Stimulated activated CD8-positive, alpha-beta memory T cell treated with anti-CD3 and anti-CD28 coated beads, Interleukin-7, amount 100 ng/mL, for 4 hours (primary cell): Measurements from ENCODE around the gene AP2M1.
A peak's percentile ranks its signal among the peaks of the same experiment; 100 is the strongest.
"Not testable (repeated sequence)": the region's sequence is repeated elsewhere in the genome, so short reads cannot be mapped to it uniquely, and the experiment has no call there.

Experiments used
- DNase-seq, 2 donors: peaks; one replicate each; pipeline ENCODE4 v3.0.0-alpha.2; 2020; ENCODE audit warnings: low read depth in 2 of 2

The AP2M1 gene

DNA sequence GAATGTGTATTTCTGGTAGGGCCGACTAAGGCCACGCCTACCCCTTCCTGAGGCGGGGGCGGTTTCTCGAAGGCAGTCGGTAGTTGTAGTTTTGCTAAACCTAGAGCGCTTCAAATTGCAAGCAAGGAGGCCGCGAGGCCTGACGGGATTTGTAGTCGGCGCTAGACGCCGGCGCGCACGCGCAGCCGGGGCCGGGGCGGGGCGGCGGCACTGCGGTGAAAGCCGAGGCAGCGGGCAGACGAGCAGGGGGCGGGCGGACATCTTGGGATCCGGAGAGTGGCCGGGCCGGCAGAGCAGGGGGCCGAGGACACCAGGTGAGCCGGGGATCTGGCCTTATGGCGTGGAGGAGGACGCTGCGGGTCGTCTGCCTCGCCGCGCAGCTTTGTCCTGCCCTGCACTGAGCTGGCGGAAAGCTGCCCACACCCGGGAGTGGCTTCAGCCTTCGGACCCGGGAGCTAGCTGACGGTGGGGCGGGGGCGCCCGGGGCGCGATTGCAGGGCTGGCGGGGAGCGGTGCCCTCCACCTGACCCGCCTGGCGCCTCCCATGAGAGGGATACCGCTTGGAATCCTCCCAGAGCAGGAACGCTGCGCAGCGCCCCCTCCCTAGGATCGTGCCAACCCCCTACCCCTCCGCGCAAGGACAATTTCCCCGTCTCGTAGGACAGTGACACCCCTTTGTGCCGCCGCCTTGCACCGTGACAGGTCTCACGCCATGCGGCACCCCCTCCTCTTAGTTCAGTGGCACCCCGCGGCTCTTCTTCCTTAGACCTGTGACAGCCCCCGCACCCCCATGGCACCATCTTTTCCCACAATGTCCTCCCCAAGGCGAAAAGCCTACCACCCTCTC, at the start of gene AP2M1:
AP2M1 (plus strand) TSS at position 210 of the 847 bp plus-strand sequence. CDS start 2,139 bp downstream, outside the sequence.
- DNase-seq: peak; percentile 97

DNA sequence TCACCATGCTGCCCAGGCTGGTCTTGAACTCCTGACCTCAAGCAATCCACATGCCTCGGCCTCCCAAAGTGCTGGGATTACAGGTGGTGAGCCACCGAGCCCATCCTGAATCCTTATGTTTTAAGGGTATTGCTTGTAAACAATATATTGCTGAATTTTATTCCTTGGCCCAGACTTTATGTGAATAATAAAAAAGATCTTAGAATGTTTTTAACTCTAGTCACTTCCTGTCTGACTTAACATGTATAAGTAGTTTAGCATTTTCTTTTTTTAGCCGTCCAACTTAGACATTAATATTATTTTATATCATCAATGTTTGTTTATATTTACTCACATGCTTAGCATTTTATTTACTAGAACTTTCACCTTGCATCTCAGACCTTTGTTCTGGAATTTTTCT, 48.6 kb upstream of the AP2M1 start:
- DNase-seq: no peak

DNA sequence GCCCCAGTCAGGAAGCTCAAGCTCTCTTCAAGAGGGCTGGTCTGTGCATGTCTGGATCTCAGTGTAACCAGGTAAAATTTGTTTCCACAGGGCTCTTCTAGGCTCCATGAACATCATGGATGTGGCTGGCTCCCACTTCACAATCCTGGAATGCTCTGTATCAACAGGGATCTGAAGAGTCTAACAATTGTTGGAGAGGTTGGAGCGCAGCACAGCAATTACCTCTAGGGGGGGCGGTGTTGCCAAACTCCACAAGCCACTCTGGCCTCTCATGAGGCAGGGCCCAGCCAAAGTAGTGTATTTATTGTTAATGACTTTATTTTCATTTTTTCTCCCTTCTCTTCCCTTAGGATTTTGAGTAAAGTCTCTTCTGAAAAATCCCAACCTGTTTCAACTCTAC, 45.6 kb upstream of the AP2M1 start:
- no peak for DNase-seq

DNA sequence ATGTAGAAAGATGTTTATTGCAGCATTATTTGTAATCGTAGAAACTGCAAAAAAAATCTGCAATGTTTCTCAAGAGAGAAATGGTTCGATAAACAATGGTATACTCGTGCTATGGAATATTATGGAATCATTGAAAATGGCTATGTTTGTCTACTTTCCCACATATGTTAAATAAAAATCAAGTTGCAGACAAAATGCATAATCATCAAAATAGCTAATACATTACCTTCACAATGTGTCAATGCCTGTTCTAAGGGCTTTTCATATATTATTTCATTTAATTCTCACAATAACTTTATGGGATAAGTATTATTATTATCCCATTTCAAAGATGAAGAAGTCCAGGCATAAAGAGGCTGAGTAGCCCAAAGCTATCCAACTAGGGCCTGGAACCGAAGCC, 41.7 kb upstream of the AP2M1 start:
- DNase-seq: no peak

DNA sequence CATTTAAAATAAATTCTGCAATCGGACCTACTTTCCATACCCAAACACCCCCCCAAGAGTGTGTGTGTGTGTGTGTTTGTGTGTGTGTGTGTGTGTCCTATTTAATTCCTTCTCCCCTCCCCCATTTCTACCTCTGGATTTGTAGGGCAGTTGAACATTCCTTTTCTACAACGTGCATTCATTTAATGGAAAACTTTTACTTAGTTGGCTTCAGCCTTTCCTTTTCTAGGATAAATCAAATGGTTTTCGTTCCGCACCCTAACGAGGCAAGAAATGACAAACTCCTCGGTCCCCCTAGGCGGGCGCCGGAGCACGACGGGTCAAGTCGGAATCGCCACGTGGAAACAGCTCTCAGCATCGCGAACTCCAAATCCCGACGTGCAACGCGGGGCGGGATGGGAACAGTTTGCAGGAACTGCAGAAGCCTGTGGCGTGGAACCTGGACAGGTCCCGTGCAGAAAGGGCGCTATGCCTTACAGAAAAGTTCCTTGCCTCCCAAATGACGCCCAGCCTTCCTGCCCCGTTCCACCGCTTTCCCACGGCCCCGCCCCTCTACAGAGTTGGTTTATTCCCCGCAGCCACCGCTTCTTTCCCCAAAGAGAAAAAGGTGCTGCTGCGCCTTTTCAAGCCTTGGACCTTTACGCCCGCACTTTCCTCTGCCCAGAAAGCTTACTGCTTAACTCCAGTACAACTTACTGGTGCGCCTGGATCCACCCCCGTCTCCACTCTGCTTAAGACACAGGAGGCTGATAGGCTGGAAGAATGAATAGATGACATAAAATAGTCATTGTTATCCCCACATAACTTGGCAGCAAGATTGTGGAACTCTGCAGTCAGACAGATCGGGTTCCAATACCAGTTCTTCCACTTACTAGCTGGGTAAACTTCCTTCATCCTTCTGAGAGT, 40.6 kb upstream of the AP2M1 start:
- peak in 1 of 2 donors; percentile 44 for DNase-seq

DNA sequence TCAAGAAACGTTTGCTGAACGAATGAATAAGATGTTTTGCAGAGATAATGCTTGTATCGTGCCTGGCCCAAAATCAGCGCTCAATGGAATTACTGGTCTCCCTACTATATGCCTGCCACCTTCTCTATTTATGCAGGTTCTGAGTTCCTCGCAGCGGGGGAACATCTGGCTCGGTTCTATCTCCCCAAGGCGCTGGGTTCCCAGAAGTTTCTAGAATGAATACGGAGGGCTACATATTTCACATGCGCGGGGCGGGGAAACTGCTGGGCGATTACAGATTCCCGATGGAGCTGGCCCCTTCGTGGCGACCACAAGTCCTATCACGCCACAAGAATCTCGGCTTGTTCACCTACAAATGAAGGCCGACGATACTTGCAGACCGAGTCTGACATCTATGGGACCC, 39.9 kb upstream of the AP2M1 start:
- no peak for DNase-seq

DNA sequence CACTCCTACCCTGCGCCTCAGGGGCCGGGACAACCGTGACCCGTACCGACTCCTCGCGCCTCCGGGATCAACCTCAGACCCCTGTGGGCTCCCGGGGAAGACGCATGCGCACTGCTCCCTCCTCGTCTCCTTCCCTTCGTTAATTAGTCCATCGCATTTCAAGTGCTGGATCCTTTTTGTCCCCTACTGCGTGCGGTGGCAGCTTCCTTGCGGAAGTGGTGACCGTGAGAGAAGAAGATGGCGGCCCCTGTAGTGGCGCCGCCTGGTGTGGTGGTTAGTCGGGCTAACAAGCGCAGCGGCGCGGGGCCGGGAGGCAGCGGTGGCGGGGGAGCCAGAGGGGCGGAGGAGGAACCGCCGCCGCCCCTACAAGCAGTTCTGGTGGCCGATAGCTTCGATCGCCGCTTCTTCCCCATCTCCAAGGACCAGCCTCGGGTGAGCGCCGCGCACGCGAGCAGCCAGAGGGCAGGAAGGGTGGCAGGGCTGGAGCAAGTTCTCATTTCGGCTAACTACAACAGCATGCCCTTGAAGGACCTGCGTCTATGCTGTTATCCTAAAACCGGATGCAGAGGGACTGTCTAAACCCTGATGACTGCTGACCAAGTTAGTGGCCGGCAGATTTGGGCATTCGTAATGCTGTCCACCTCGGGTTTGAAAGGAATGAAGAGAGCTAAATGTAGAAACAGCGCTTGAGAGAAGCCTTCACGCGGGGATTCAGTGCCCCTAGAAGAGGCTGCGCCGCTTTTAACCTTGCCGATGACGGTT, 39.3 kb upstream of the AP2M1 start, which contains the start of gene EIF2B5:
EIF2B5 (plus strand) TSS at position 210 of the 762 bp plus-strand sequence; CDS start at position 238, 28 bp downstream.
- DNase-seq: peak; percentile 78 to 81

DNA sequence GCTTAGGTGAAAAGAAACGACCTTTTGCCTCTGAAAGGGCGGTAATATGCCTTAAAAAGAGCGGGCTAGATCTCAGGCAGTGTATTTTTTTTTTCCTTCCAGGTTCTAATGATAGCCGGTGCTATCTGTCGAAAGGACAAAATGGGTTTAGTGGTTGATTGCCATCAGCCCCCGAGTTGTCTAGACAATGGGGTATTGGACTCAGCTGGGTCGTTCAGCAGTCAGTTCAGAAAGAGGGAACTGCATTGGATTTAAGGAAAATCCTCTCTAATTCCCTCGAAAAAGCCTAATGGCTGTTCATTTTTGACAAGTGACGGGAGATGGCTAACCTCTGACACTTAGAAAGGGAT, 38.8 kb upstream of the AP2M1 start:
- DNase-seq: no peak

DNA sequence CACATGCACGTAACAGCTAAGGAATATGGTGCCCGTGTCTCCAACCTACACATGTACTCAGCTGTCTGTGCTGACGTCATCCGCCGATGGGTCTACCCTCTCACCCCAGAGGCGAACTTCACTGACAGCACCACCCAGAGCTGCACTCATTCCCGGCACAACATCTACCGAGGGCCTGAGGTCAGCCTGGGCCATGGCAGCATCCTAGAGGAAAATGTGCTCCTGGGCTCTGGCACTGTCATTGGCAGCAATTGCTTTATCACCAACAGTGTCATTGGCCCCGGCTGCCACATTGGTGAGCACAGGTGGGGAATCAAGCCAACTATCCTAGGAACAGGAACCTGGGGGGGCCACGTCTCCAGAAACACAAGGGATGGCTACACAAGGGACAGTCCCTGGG, 34.2 kb upstream of the AP2M1 start:
- DNase-seq: no peak

DNA sequence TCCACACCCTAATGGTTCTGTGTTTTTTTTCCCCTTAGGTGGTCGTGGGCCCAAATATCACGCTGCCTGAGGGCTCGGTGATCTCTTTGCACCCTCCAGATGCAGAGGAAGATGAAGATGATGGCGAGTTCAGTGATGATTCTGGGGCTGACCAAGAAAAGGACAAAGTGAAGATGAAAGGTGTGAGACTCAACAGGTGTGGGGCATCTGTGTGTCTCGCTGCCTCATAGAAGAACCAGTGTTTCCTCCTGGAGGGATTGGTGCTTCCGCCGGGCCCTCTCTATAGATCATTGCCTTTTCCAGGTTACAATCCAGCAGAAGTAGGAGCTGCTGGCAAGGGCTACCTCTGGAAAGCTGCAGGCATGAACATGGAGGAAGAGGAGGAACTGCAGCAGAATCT, 32.5 kb upstream of the AP2M1 start:
- no peak for DNase-seq

DNA sequence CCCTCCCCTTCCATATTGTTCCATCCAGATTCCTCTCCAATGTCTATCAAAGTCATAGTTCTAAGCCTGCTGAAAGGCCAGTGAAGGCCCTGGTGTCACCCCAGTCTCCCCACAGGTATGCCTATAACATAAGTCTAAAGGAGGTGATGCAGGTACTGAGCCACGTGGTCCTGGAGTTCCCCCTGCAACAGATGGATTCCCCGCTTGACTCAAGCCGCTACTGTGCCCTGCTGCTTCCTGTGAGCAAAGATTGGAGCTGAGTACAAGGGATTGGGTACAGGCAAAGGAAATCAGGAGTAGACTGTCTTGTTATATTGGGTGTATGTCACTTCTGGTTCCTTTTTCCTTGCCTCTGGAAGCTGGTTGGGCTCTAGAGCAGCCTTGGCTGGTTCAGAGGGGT, 31.3 kb upstream of the AP2M1 start:
- DNase-seq: no peak

DNA sequence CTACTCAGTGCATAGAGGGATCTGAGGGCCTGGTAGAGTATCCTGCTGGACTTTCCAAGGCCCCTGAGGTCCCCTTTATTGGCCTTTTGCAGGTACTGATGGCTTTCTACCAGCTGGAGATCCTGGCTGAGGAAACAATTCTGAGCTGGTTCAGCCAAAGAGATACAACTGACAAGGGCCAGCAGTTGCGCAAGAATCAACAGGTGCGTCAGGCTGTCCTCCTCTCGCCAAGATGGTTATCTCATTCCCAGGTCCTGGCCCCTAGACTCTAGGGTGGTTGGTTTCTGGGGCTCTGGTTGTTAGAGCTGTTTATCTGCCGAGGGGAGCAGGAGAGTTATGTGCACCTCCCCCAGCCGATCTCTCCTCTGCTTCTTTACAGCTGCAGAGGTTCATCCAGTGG, 30.1 kb upstream of the AP2M1 start:
- no peak for DNase-seq

DNA sequence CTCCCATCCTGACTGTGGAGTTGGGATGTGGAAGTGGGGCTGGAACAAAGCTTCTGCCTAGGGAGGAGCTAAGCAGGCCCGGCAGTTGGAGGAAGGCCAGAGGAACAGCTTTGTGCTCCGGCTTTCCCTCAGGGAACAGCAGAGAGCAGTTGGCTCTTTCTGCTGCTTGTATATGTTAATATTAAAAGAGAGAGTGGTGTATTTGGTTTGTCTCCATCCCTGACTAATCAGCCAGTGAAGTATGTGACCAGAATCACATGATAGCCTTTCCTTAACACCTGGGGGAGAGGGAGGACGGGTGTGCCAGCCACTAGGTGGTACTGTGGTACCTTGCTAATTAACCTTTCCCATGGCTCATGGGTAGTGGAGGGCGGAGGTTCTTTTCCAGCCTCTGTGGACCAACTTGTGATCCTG, 29.5 kb upstream of the AP2M1 start:
- no peak for DNase-seq

DNA sequence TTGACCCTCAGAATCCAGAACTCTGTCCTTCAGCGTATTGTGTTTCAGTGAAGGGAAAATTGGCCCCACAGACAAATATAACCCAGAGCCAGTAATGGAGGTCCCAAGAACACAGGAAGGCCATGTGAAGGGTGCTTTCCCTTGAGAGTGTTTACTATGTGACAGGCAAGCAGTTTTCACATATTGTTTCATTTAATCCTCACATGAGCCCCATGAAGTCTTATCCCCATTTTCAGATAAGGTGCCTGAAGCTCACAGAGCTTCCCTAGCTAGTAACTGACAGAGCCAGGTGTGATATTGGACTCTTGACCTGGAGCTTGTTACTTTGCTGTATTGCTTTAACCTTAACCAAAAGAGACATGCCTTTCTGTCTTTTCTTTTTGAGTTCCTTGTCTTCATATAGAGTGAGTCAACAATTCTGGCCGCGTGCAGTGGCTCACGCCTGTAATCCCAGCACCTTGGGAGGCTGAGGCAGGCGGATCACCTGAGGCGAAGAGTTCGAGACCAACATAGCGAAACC, 28.8 kb upstream of the AP2M1 start:
- no peak for DNase-seq

DNA sequence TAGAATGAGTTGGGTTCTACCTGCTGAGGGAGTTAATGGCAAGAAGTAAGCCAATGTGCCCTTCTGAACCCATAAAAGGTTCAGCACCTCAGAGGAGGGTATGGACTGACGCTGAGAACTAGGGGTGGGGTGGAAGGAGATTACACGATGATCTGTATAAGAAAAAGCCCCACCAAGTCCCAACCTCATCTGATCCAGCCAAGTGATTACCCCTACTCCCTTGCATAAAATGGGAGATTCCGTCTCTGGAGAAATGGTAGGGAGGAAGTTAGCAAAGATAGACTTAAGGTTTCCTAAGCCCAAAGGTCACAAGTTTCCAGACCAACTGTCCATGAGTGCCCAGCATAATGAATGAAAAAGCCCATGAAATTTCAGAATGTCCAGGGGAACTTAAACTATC, 26.6 kb upstream of the AP2M1 start:
- DNase-seq: no peak

DNA sequence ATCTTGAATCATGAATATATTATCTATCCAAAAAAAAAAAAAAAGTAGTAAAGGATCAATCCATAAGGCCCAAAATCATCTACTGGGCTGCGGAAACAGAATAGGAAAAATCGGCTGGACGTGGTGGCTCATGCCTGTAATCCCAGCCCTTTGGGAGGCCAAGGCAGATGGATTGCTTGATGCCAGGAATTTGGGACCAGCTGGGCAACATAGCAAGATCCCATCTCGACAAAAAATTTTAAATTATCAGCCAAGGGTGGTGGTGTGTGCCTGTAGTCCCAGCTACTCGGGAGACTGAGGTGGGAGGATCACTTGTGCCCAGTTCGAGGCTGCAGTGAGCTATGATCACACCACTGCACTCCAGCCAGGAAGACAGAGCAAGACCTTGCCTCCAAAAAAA, 25.5 kb upstream of the AP2M1 start:
- no peak for DNase-seq

DNA sequence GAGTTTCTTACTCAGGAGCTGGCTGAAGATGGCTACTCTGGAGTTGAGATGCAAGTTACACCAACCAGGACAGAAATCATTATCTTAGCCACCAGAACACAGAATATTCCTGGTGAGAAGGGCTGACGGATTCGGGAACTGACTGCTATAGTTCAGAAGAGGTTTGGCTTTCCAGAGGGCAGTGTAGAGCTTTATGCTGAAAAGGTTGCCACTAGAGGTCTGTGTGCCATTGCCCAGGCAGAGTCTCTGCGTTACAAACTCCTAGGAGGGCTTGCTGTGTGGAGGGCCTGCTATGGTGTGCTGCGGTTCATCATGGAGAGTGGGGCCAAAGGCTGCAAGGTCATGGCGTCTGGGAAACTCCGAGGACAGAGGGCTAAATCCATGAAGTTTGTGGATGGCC, 24.9 kb upstream of the AP2M1 start:
- DNase-seq: not testable (repeated sequence)

DNA sequence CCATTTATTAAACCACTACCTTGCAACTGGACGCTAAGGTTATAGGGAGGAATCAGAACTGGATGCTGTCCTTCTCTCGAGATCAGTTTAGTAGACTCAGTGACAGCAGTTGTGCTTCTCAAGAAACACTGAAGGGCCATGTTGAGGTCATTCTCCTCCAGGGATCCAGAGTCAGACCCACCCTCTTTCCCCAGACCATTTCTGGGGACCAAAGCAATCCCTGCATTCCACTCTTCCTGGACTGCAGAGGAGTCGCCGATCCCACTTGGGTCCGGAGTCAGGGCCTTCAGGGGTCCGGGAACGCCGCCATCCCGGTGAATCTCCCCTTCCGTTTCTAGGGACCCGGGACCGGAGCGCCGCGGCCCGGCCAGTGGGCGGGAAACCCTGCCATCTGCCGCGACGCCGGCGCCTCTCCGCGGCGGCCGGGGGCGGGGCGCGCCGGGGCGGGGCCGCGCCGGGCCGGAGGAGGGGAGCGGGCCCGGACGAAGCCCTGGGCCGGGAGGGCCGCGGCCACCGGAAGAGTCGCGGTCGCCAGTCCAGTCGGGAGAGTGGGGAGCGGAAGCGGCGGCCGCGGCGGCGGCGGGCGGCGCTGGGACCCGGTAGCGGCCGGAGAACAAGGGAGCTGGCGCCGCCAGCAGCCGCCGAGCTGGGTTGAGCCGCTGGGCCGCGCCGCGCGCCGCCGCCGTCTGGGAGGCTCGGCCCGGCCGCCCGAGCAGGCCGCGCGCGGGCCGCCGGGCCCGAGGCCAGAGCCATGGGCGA, 19.6 kb upstream of the AP2M1 start, which contains the start of gene DVL3:
DVL3 (plus strand) TSS at position 493 of the 759 bp plus-strand sequence; CDS start at position 752, 259 bp downstream.
- DNase-seq: peak in 1 of 2 donors; percentile 50

DNA sequence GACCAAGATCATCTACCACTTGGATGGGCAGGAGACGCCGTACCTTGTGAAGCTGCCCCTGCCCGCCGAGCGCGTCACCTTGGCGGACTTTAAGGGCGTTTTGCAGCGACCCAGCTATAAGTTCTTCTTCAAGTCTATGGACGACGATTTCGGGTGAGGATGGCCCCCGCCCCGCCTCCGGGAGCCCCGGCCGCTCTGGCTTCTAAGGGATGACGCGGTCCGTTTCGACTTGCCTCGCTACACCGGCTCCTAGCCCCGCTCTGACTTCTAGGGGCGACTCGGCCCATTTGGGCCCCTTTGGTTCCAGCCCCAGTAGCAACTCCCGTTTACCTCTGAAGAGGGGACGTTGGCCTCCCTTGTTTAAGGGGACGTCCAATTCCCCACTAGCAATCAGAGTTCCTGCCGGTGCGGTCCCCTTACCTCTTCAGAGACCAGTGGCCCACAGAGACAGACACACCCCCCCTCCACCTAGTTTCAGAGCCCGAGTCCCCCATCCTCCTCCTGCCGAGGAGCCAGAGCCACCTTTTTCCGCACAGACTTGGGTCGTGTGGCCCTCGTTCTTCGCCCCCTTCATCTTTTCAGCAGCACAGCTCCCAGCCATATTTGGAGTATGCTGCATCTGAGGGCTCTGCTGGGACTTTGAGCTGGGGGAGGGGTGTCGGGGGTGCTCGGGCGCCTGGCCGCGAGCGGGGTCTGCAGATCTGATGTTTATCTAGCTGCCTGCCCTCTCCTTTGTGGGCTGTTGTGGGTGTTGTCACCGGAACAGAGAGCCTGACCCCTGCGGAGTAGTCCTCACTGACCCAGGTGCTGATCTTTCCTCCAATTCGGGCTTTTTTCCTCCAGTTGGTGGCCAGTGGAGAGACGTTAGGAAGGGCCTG, 18.8 kb upstream of the AP2M1 start:
- peak in 1 of 2 donors; percentile 34 for DNase-seq

DNA sequence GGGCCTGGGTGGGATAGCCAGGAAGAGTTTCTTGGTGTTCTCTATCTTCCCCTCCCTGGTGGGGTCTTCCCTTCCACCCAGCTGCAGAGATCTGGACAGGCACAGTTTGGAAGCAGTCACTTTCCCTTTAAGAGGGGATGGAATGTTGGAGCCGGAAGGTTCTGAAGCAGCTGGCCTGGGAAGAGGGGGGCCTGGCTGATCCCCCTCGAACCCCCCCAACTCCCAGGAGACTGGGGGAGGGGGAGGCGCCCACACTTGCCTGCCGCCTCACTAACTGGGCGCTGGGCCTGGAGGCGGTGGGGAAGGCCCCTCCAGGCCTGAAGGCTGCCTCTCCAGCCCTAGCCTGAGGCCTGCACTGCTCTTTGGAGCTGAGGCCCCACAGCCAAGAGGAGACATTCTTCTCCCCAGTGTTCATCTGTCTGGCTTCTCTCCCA, 18.1 kb upstream of the AP2M1 start:
- DNase-seq: no peak
